ENCODE measurements around the gene CD300E.

- no peak for TF ChIP-seq ZNF274 (IDR thresholded peaks at IDR 0.05; ENCODE audit: low read depth, low read length)
- no peak for TF ChIP-seq CTCF (IDR thresholded peaks at IDR 0.05 in 2 of 3, conservative IDR thresholded peaks at IDR 0.05 in 1 of 3; ENCODE audit: borderline replicate concordance in 1 of 3, insufficient read depth in 1 of 3, low read depth in 2 of 3, low read length in 2 of 3)
- TF ChIP-seq EZH2 (IDR thresholded peaks at IDR 0.05): no peak
- no peak for TF ChIP-seq POLR2A (IDR thresholded peaks at IDR 0.05; ENCODE audit: borderline replicate concordance, extremely low read depth, insufficient read depth, insufficient read length)
- no peak for TF ChIP-seq TCF7L2 (IDR thresholded peaks at IDR 0.05; ENCODE audit: borderline replicate concordance, extremely low read depth, insufficient read depth, insufficient read length)
These were observed 20.9 kb upstream of the CD300E start for GRCh38 chr17:74644419-74644818.

Data from HCT116 (cell line).